GM19193 (cell line): ENCODE measurements around the gene AMBP.

Experiments used
- POLR2A ChIP-seq: IDR thresholded peaks from 4 replicates; pipeline ENCODE4 v1.6.1; 2011; ENCODE audit not compliant: insufficient read depth, insufficient read length; ENCODE audit errors: extremely low read depth

The AMBP gene

GRCh38 chr9:114099669-114100270, 21.7 kb upstream of the AMBP start:
- no peak for TF ChIP-seq POLR2A

GRCh38 chr9:114098936-114099668, 21.0 kb upstream of the AMBP start, which contains the start of gene KIF12:
KIF12 (minus strand) TSS chr9:114099292; CDS start chr9:114099276, 16 bp downstream.
- TF ChIP-seq POLR2A = no peak

DNA sequence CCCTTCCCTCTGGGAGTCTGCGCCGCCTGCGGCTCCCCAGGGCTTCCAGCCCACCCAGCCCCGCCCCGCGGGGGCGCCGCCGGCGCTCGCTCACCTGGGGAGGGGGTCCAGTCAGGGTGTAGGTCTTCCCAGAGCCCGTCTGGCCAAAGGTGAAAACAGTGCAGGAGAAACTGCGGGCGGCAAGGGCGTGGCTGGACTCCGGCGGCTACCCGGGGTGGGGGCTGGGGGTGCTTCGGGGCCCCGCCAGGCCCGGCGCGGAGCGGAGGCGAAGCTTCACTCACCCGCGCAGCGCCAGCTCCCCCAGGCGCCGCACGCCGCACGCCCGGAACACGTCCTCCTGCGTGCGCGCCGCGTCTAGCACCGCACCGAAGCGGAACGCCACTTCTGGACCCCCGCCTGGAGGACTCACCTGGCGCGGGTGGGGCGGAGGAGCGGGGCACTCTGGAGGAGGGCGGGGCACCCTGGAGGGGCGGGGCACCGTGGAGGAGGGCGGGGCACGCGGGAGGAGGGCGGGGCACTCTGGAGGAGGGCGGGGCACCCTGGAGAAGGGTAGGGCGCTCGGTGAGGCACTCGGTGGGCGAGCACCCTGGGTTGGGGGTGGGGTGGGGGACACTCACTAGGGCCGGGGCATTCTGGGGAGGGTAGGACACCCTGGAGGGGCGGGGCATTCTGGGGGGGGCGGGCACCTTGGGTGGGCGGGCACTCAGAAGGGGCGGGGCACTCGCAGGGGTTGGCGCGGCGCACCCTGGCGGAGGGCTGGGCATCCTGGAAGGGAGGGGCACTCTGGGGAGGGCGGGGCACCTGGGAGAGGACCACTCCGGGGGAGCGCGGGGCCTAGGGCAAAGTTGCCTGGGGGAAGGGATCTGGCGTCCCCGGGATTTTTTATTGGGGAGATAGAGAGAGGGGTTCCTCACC, 20.2 kb upstream of the AMBP start:
- TF ChIP-seq POLR2A = no peak

- TF ChIP-seq POLR2A = no peak
These were observed 19.5 kb upstream of the AMBP start for GRCh38 chr9:114097613-114098020.

- TF ChIP-seq POLR2A = no peak
These were observed 18.9 kb upstream of the AMBP start for GRCh38 chr9:114096866-114097612.

GRCh38 chr9:114096041-114096511, 18.0 kb upstream of the AMBP start:
- no peak for TF ChIP-seq POLR2A

DNA sequence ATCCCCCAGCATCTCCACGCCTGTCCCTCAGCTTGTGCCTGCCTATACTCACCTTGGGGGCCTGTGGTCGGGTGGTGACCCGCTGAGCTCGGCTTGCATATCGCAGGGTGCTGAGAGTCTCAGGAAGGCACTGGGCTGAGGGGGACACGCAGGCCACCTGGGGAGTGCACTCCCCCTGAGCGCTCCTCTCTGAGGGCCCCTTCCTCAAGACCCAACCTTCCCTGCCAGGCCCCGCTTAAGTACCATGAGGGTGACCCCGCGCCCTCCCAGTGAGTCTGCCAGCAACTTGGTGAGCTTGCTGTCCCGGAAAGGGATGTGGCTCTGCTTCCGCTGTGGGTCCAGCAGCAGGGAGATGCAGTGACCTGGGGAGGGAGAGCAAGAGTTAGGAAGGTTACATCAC, 16.9 kb upstream of the AMBP start:
- no peak for TF ChIP-seq POLR2A

- TF ChIP-seq POLR2A = no peak
These were observed 15.8 kb upstream of the AMBP start for GRCh38 chr9:114093761-114094505.

DNA sequence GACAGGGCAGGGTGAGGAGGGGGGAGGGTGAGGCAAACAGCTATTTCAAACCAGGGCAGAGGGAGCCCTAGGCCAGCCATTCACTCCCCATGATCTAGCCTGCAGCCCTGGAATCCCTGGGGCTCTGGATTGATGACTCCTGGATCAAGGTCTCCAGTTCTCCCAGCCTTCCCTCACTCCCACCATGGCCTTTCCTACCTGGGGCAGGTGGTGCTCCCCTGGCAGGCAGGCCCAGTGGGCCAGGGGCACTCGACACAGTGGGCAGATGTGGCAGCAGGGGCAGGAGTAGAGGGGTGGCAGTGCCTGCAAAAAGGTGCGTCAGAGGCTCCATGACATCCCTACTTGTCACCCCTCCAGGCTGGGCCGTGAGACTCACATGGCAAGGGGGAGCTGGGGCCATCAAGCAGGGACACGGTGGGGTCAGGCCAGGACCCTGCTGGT, 15.0 kb upstream of the AMBP start:
- TF ChIP-seq POLR2A = no peak

DNA sequence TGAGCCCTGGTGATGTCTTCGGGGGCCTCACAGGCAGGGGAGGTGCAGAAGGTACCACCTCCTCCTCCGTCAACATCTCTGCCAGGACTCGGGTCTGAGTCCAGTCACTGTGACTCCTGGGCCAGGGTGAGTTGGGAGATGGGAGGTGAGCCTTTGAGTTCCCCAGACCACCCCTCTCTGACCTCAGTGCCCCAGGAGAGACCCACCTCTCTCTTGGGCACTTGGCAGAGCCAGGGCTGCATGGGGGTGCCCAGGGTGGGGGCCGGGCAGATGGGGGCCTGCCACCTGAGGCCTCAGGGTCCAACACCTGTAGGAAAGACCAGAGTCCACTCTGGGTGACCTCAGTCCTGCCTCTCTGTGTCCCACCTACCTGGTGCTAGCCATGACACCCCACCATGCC, 14.2 kb upstream of the AMBP start:
- TF ChIP-seq POLR2A = no peak

DNA sequence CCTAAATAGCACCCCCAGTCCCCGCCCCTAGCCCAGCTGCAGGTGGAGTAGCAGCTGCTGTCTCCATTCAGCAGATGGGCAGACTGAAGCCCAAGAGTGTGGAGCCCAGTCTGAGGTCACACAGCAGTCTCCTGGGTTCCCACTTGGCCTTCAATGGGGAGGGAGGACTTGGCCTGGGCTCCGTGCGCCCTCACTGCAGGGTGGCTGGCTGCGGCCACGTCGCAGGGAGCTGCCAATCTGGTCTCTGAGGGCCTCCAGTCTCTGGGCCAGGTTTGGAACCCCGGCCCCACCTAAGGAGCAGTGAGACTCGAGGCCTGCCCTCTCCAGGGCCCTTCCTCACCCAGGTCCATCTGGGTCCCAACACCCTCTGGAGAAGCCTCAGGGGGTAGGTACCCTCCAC, 13.6 kb upstream of the AMBP start:
- no peak for TF ChIP-seq POLR2A

GRCh38 chr9:114090798-114091197, 12.7 kb upstream of the AMBP start:
- TF ChIP-seq POLR2A = no peak

GRCh38 chr9:114089206-114089840, 11.2 kb upstream of the AMBP start:
- no peak for TF ChIP-seq POLR2A
